ENCODE measurements around the gene RNF182.

- TF ChIP-seq CTCF (IDR thresholded peaks at IDR 0.05 in 8 of 11, conservative IDR thresholded peaks at IDR 0.05 in 3 of 11) (no peak), POLR2AphosphoS5 (IDR thresholded peaks at IDR 0.05) (no peak)
These were observed 68.7 kb downstream of the RNF182 start for GRCh38 chr6:13993416-13993815.
